ENCODE measurements around the gene PSME3IP1. TPM values are rescaled to one million over a fixed set of nuclear protein-coding genes. Genes with fewer than 3 reads are reported as not detected.

The PSME3IP1 gene
- total RNA-seq, 1 donor from 2014 or later: 105 TPM

- DNase-seq (ENCODE audit: low spot score in 2 of 2, unreplicated experiment in 2 of 2): no peak
- Mint-ChIP-seq H3K36me3 (peaks cover under 1% of the 10 kb centered on the region), H3K27me3 (ENCODE audit: low read depth) (no peaks in the 10 kb centered on the region), H3K9me3 (no peaks in the 10 kb centered on the region), H3K27ac (no peak overlapping the region), H3K4me3 (no peak overlapping the region), H3K4me1 (peaks cover 8% of the 10 kb centered on the region)
- TF ChIP-seq CTCF (IDR thresholded peaks at IDR 0.05; ENCODE audit: unreplicated experiment): no peak
Observed at GRCh38 chr16:57178793-57179212, 7.0 kb downstream of the PSME3IP1 start.

- peaks cover 4% of the 10 kb centered on the region for H3K36me3 Mint-ChIP-seq
- no peaks in the 10 kb centered on the region for H3K9me3 Mint-ChIP-seq
- H3K27ac Mint-ChIP-seq: peak overlapping the region; percentile 4
- no peak for TF ChIP-seq CTCF (IDR thresholded peaks at IDR 0.05; ENCODE audit: unreplicated experiment)
- no peak for DNase-seq (ENCODE audit: low spot score in 2 of 2, unreplicated experiment in 2 of 2)
- H3K27me3 Mint-ChIP-seq (ENCODE audit: low read depth): no peaks in the 10 kb centered on the region
- H3K4me1 Mint-ChIP-seq: peaks cover 8% of the 10 kb centered on the region
- H3K4me3 Mint-ChIP-seq: no peak overlapping the region
Observed at GRCh38 chr16:57178196-57178595, 7.6 kb downstream of the PSME3IP1 start.

GRCh38 chr16:57175896-57176295 is 9.9 kb downstream of the PSME3IP1 start:
- TF ChIP-seq CTCF (IDR thresholded peaks at IDR 0.05; ENCODE audit: unreplicated experiment): no peak
- peak overlapping the region; percentile 23 for H3K27ac Mint-ChIP-seq

GRCh38 chr16:57172721-57173290 is 13.0 kb downstream of the PSME3IP1 start:
- Mint-ChIP-seq H3K27ac (no peak overlapping the region), H3K4me3 (no peak overlapping the region), H3K36me3 (peaks cover 26% of the 10 kb centered on the region), H3K27me3 (ENCODE audit: low read depth) (no peaks in the 10 kb centered on the region), H3K9me3 (no peaks in the 10 kb centered on the region), H3K4me1 (peaks cover 10% of the 10 kb centered on the region)
- no peak for TF ChIP-seq CTCF (IDR thresholded peaks at IDR 0.05; ENCODE audit: unreplicated experiment)
- DNase-seq (ENCODE audit: low spot score in 2 of 2, unreplicated experiment in 2 of 2): no peak

More at GRCh38 chr16:57175896-57176295, 9.9 kb downstream of the PSME3IP1 start:
- Mint-ChIP-seq H3K4me3 (no peak overlapping the region), H3K27me3 (ENCODE audit: low read depth) (no peaks in the 10 kb centered on the region), H3K4me1 (peaks cover 8% of the 10 kb centered on the region), H3K9me3 (no peaks in the 10 kb centered on the region), H3K36me3 (peaks cover 18% of the 10 kb centered on the region)
- no peak for DNase-seq (ENCODE audit: low spot score in 2 of 2, unreplicated experiment in 2 of 2)

- H3K4me1 Mint-ChIP-seq: peaks cover 2% of the 10 kb centered on the region
- no peak overlapping the region for H3K4me3 Mint-ChIP-seq
- H3K27ac Mint-ChIP-seq: no peak overlapping the region
- peaks cover 42% of the 10 kb centered on the region for H3K36me3 Mint-ChIP-seq
- no peaks in the 10 kb centered on the region for H3K9me3 Mint-ChIP-seq
- DNase-seq (ENCODE audit: low spot score in 2 of 2, unreplicated experiment in 2 of 2): no peak
- TF ChIP-seq CTCF (IDR thresholded peaks at IDR 0.05; ENCODE audit: unreplicated experiment): no peak
- no peaks in the 10 kb centered on the region for H3K27me3 Mint-ChIP-seq (ENCODE audit: low read depth)
Observed at GRCh38 chr16:57169327-57169726, 16.5 kb downstream of the PSME3IP1 start.

- no peak overlapping the region for H3K4me3 Mint-ChIP-seq
- H3K27ac Mint-ChIP-seq: no peak overlapping the region
- H3K36me3 Mint-ChIP-seq: peaks cover 44% of the 10 kb centered on the region
- H3K9me3 Mint-ChIP-seq: no peaks in the 10 kb centered on the region
- no peak for TF ChIP-seq CTCF (IDR thresholded peaks at IDR 0.05; ENCODE audit: unreplicated experiment)
- DNase-seq (ENCODE audit: low spot score in 2 of 2, unreplicated experiment in 2 of 2): no peak
- peaks cover 2% of the 10 kb centered on the region for H3K4me1 Mint-ChIP-seq
- no peaks in the 10 kb centered on the region for H3K27me3 Mint-ChIP-seq (ENCODE audit: low read depth)
Observed at GRCh38 chr16:57167953-57168352, 17.9 kb downstream of the PSME3IP1 start.

Data from mesothelial cell of epicardium (in vitro differentiated cells).